Measurements from ENCODE around the gene MISP3.

MISP3 gene

GRCh38 chr19:14117668-14118164, 45.1 kb downstream of the MISP3 start, which contains the start of gene PRKACA:
Gene PRKACA, minus strand, starts transcription at chr19:14117762. Its CDS starts 215 bp downstream, at chr19:14117547.
- Histone ChIP-seq H2AFZ (ENCODE audit: low read depth) (peak within 1 kb of the TSS; percentile 34; the same call in 1 of the 2 replicates), H3K36me3 (ENCODE audit: insufficient read depth) (no peaks in the 10 kb centered on the region), H3K4me1 (ENCODE audit: low read depth, poor library complexity, severe bottlenecking) (peaks cover 10% of the 10 kb centered on the region), H3K9ac (peak within 1 kb of the TSS; percentile 18; the same call in 1 of the 2 replicates), H3K27ac (no peak within 1 kb of the TSS), H4K20me1 (ENCODE audit: insufficient read depth) (no peaks in the 10 kb centered on the region), H3K27me3 (ENCODE audit: insufficient read depth, low read depth) (no peaks in the 10 kb centered on the region), H3K79me2 (ENCODE audit: insufficient read depth, low read depth) (no peaks in the 10 kb centered on the region; the same call in 1 of the 2 replicates), H3K4me3 (IDR thresholded peaks at IDR 0.05; ENCODE audit: insufficient read depth, low read depth, low read length) (no peak within 1 kb of the TSS), H3K4me2 (peak within 1 kb of the TSS; percentile 82)
- TF ChIP-seq CTCF (conservative IDR thresholded peaks at IDR 0.05; ENCODE audit: low read depth, low read length) = no peak

- H3K27me3 ChIP-seq (ENCODE audit: insufficient read depth, low read depth) = no peaks in the 10 kb centered on the region
- H3K36me3 ChIP-seq (ENCODE audit: insufficient read depth) = no peaks in the 10 kb centered on the region
- H3K4me2 ChIP-seq = peak overlapping the region; percentile 82
- no peak overlapping the region for H3K4me3 ChIP-seq (IDR thresholded peaks at IDR 0.05; ENCODE audit: insufficient read depth, low read depth, low read length)
- no peaks in the 10 kb centered on the region; the same call in 1 of the 2 replicates for H3K79me2 ChIP-seq (ENCODE audit: insufficient read depth, low read depth)
- no peak overlapping the region for H3K27ac ChIP-seq
- no peaks in the 10 kb centered on the region for H4K20me1 ChIP-seq (ENCODE audit: insufficient read depth)
- H3K9ac ChIP-seq = no peak overlapping the region
- H3K4me1 ChIP-seq (ENCODE audit: low read depth, poor library complexity, severe bottlenecking) = peaks cover 10% of the 10 kb centered on the region
- TF ChIP-seq CTCF (conservative IDR thresholded peaks at IDR 0.05; ENCODE audit: low read depth, low read length) = no peak
- H2AFZ ChIP-seq (ENCODE audit: low read depth) = peak overlapping the region; percentile 34; the same call in 1 of the 2 replicates
Measured at GRCh38 chr19:14118165-14119051, 45.8 kb downstream of the MISP3 start.

- H3K27me3 ChIP-seq (ENCODE audit: insufficient read depth, low read depth) = no peaks in the 10 kb centered on the region
- no peak overlapping the region for H3K4me3 ChIP-seq (IDR thresholded peaks at IDR 0.05; ENCODE audit: insufficient read depth, low read depth, low read length)
- no peak overlapping the region for H2AFZ ChIP-seq (ENCODE audit: low read depth)
- H3K4me2 ChIP-seq = no peak overlapping the region; the same call in 1 of the 2 replicates
- H3K79me2 ChIP-seq (ENCODE audit: insufficient read depth, low read depth) = no peaks in the 10 kb centered on the region; the same call in 1 of the 2 replicates
- no peak overlapping the region for H3K27ac ChIP-seq
- no peaks in the 10 kb centered on the region for H3K36me3 ChIP-seq (ENCODE audit: insufficient read depth)
- H4K20me1 ChIP-seq (ENCODE audit: insufficient read depth) = no peaks in the 10 kb centered on the region
- no peak for TF ChIP-seq CTCF (conservative IDR thresholded peaks at IDR 0.05; ENCODE audit: low read depth, low read length)
- H3K4me1 ChIP-seq (ENCODE audit: low read depth, poor library complexity, severe bottlenecking) = peaks cover 10% of the 10 kb centered on the region
- H3K9ac ChIP-seq = no peak overlapping the region
Measured at GRCh38 chr19:14119146-14119545, 46.6 kb downstream of the MISP3 start.

- Histone ChIP-seq H4K20me1 (ENCODE audit: insufficient read depth) (no peaks in the 10 kb centered on the region), H3K4me2 (no peak overlapping the region), H3K27ac (no peak overlapping the region), H3K36me3 (ENCODE audit: insufficient read depth) (no peaks in the 10 kb centered on the region), H3K27me3 (ENCODE audit: insufficient read depth, low read depth) (no peaks in the 10 kb centered on the region), H3K79me2 (ENCODE audit: insufficient read depth, low read depth) (no peaks in the 10 kb centered on the region; the same call in 1 of the 2 replicates), H2AFZ (ENCODE audit: low read depth) (no peak overlapping the region), H3K4me3 (IDR thresholded peaks at IDR 0.05; ENCODE audit: insufficient read depth, low read depth, low read length) (no peak overlapping the region), H3K4me1 (ENCODE audit: low read depth, poor library complexity, severe bottlenecking) (peaks cover 10% of the 10 kb centered on the region), H3K9ac (no peak overlapping the region)
- no peak for TF ChIP-seq CTCF (conservative IDR thresholded peaks at IDR 0.05; ENCODE audit: low read depth, low read length)
Measured at GRCh38 chr19:14119644-14120496, 47.3 kb downstream of the MISP3 start.

Measured in KMS-11 (cell line).